ENCODE measurements around the gene KCNK16.

- TF ChIP-seq CTCF (IDR thresholded peaks at IDR 0.05) (no peak), POLR2A (IDR thresholded peaks at IDR 0.05) (peak; percentile 37)
Observed at GRCh38 chr6:39280247-39280731, 42.2 kb downstream of the KCNK16 start.
